ENCODE results near the gene PYGM. TPM values are rescaled to one million over a fixed set of nuclear protein-coding genes. Genes with fewer than 3 reads are reported as not detected.

PYGM gene
- total and polyA plus RNA-seq, 9 donors, result 0.24 to 12.0 (median 3.1) TPM

DNA sequence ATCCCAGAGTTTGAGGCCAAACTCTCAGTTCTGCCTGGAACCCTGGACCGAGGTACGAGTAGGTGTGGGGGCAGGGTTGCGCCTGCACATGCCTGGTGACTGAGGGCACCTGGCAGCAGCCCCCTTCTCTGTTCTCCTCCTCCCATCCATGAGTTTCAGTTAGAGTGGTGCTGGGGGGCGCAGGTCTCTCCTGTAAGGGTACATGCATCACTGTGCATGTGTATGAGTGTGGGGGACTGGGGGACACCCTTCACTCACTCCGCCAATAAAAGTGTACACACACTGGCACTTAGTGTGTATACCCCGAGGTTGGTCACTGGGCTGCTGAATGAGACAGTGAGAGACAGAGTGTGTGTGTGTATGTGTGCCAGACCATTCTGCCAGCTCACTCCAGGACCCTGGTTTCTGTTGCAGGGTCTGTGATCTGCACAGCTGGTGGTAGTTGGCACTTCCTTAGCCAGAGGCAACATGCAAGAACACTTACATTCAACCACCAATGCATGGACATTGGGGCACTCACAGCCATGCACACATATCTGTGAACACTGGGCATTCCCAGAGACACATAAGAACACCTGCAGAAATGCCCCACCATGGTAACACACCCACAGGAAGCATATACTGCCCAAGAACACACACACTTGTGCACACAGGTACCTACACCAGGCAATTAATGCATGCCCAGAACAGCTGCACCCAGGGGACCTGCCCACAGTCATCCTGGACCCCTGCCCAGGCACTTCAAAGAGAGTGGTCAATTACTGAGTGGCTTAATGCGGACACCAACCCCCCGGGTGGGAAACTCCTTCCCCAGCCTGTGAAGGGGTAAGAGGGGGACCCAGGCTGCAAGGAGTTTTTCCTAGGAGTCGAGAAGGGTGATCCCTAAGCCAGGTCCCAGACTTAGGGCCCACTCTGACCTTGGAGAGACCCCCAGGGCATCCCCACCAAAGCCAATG lies 35.6 kb downstream of the PYGM start:
- no peaks in the 10 kb centered on the region for H3K27me3 ChIP-seq
- no peaks in the 10 kb centered on the region for H3K4me1 ChIP-seq (ENCODE audit: insufficient read depth)
- no peaks in the 10 kb centered on the region for H3K9me3 ChIP-seq
- peak in 1 of 5 donors; percentile 13 for DNase-seq
- no peak overlapping the region for H3K27ac ChIP-seq
- intact Hi-C loops (cut with DNase I), result loop anchor here in 2 of 4 donors (2.0 to 5.0 kb wide), 2 partner anchors 35 to 37 kb away; no protein-coding TSS in a partner anchor
- H3K4me3 ChIP-seq, result no peak overlapping the region
- WGBS, 3 donors, result 61 to 62% (median 61%) methylated on average over 9 of the region's 9 CpGs
- H3K36me3 ChIP-seq, result no peaks in the 10 kb centered on the region
- TF ChIP-seq, protein P1, sequence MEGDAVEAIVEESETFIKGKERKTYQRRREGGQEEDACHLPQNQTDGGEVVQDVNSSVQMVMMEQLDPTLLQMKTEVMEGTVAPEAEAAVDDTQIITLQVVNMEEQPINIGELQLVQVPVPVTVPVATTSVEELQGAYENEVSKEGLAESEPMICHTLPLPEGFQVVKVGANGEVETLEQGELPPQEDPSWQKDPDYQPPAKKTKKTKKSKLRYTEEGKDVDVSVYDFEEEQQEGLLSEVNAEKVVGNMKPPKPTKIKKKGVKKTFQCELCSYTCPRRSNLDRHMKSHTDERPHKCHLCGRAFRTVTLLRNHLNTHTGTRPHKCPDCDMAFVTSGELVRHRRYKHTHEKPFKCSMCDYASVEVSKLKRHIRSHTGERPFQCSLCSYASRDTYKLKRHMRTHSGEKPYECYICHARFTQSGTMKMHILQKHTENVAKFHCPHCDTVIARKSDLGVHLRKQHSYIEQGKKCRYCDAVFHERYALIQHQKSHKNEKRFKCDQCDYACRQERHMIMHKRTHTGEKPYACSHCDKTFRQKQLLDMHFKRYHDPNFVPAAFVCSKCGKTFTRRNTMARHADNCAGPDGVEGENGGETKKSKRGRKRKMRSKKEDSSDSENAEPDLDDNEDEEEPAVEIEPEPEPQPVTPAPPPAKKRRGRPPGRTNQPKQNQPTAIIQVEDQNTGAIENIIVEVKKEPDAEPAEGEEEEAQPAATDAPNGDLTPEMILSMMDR (IDR thresholded peaks at IDR 0.05), result no peak
- TF ChIP-seq POLR2A (IDR thresholded peaks at IDR 0.05) (no peak), EP300 (IDR thresholded peaks at IDR 0.05) (no peak)

DNA sequence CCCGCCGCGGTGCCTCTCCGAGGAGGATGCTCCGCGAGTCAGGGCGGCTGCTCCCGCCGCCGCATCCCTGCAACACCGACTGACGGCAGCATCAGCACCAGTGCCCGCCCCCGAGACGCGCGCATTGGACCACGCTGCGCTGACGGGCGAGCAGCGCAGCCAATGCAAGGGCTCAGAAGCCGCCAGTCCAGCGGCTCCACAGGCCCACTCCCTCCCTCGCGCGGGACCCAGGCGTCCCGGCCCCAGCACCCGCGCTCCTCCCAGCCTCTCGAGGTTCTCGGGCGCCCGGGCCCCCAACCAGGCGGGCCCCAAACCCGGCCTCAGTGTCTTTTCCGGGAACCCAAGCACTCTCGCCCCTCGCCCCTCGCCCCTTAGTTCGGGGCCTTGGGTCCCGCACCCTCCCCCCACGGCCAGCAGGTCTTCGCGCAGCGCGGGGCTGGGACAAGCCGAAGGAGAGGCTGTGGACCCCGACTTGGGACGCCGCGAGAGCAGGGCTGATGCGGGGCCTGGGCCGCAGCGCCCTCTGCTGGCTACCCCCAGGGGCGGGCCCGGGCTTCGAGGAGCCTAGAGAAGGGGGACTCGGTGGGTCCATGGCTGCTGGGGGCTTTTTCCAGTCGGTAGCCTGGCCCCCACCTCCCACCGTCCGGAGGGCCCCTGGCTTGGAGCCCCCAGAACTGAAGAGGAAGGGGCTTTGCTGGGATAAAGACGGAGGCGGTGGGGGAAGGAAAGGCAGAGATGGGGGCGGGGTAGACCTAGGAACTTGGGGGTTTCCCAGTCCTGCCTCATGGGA lies 36.5 kb downstream of the PYGM start, which contains the start of gene NRXN2:
Gene NRXN2, minus strand, starts transcription at position 81 of the 790 bp plus-strand sequence. CDS start 9,498 bp downstream, outside the sequence.
- TF ChIP-seq, protein P1 (IDR thresholded peaks at IDR 0.05), result peak; percentile 61 to 84 (median 83)
- no peak for TF ChIP-seq EP300 (IDR thresholded peaks at IDR 0.05)
- intact Hi-C loops (cut with DNase I), result loop anchor here in 2 of 4 donors (2.0 to 5.0 kb wide), 2 partner anchors 35 to 36 kb away; no protein-coding TSS in a partner anchor

DNA sequence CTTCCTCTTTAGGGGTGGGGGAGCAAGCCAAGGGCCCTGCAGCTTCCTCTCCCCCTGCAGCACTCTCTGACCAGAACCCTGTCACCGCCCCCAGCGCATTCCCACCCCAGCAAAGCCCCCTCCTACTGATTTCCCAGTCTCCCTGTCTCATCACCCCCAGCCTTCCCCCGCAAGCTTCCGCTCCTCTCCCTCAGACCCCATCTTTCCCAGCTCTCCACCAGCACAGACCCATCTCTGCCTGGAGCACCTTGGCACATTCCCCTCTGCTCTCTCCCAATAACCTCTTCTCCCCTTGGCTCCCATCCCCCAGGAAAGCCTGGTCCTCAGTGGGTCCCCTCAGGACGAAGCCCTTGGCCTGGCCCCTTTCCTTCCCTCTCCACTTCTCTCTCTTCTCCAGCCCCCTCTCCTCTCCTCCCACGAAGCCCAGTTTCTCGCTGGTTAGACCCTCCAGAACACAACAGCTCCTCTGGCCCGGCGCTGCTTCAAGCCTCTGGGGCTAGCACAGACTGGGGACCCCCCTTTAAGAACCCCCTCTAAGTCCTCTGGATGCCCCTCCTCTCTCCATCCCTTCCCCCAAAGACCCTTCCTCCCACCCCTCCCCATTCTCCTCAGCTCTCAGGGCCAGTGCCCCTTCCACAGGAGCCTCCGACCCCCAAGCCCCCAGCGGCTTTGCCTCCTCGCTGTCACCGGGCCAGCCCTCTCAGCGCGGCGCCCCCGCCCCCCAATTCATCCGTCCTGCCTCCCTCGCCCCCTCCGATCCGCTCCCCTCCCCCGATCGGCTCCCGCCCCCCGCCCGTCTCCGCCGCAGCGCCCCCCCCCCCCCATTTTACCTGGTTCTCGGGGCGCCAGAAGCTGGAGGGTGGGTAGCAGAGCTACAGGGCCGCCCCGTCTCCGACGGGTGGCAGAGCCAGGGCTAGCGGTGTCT lies 37.4 kb downstream of the PYGM start:
- peak in 1 of 5 donors; percentile 38 for DNase-seq
- 7 to 10% (median 9%) methylated on average over 17 to 35 of the region's 36 CpGs for WGBS, 3 donors
- H3K36me3 ChIP-seq, result no peaks in the 10 kb centered on the region
- H3K4me3 ChIP-seq, result no peak overlapping the region
- no peak for TF ChIP-seq POLR2A (IDR thresholded peaks at IDR 0.05)
- TF ChIP-seq, protein P1 (IDR thresholded peaks at IDR 0.05), result no peak
- TF ChIP-seq EP300 (IDR thresholded peaks at IDR 0.05), result no peak
- no peaks in the 10 kb centered on the region for H3K9me3 ChIP-seq
- intact Hi-C loops (cut with DNase I), result loop anchor here in 2 of 4 donors (2.0 to 5.0 kb wide), 2 partner anchors 34 to 35 kb away; no protein-coding TSS in a partner anchor
- no peaks in the 10 kb centered on the region for H3K27me3 ChIP-seq
- H3K27ac ChIP-seq, result no peak overlapping the region
- H3K4me1 ChIP-seq (ENCODE audit: insufficient read depth), result no peaks in the 10 kb centered on the region

More for the DNA sequence above, 36.5 kb downstream of the PYGM start, which contains the start of gene NRXN2:
- Histone ChIP-seq H3K4me3 (peak within 1 kb of the TSS; percentile 64), H3K9me3 (no peaks in the 10 kb centered on the region), H3K4me1 (ENCODE audit: insufficient read depth) (no peaks in the 10 kb centered on the region), H3K27ac (no peak within 1 kb of the TSS), H3K36me3 (no peaks in the 10 kb centered on the region), H3K27me3 (no peaks in the 10 kb centered on the region)
- DNase-seq, result peak; percentile 64 to 89 (median 78)
- WGBS, 3 donors, result 1 to 3% (median 3%) methylated on average over 53 to 66 of the region's 66 CpGs
